HepG2 (cell line): Measurements from ENCODE around the gene DPH3. TPM values are rescaled to one million over a fixed set of nuclear protein-coding genes. Genes with fewer than 3 reads are reported as not detected.

Experiments used
- ATAC-seq: fragments of 200-7000 bp; cut with Tn5 transposase; 3 replicates; pipeline ENCODE4 v1.9.1; 2020; ENCODE audit warnings: mild to moderate bottlenecking, moderate library complexity
- BruUV-seq: library from RNA; stranded (reverse); fragments of 400-500 nt; replicated peaks from 2 replicates; lab custom pipeline; 2021; lab: Mats Ljungman, UMichigan
- CTCF ChIA-PET: fragments of 300-600 bp; formaldehyde crosslinking; extraction: SDS; loops from one replicate; lab custom pipeline; 2021; ENCODE audit warnings: low total read pairs, inconsistent platforms, low intra/inter-chr PET ratio; lab: Yijun Ruan, JAX
- POLR2A ChIA-PET: fragments of 350-600 bp; sonication (Branson Sonifier 250); formaldehyde crosslinking; loops from one replicate; lab custom pipeline; 2020; ENCODE audit warnings: antibody characterized with exemption, inconsistent platforms; lab: Yijun Ruan, JAX
- DNase-seq: peaks from one replicate; pipeline ENCODE4 v3.0.0-alpha.2; 2015; ENCODE audit warnings: low spot score
- FAIRE-seq: peaks from 3 replicates; lab custom pipeline; 2011; peaks lifted over from hg19 to GRCh38; lab: Jason Lieb, UNC
- H2AFZ ChIP-seq: one replicate; pipeline ENCODE4 v1.6.1; 2011; ENCODE audit warnings: low read length, inconsistent platforms
- H3K27ac ChIP-seq: fragments of 300-600 bp; 3 replicates; pipeline ENCODE4 v1.8.0; 2011; ENCODE audit warnings: mixed run types, mild to moderate bottlenecking, mixed read lengths, low read length, inconsistent platforms; ENCODE audit not compliant: insufficient read depth; ENCODE audit errors: extremely low read length
- H3K27me3 ChIP-seq, 2 experiments: fragments of 200-600 bp in 1 of 2; 2 replicates in 1 of 2; 3 replicates in 1 of 2; pipeline versions ENCODE4 v1.6.0 to v1.8.0; 2011; ENCODE audit warnings: low read length in 2 of 2, mild to moderate bottlenecking in 2 of 2, moderate library complexity in 2 of 2, inconsistent platforms in 1 of 2; ENCODE audit not compliant: insufficient read depth in 2 of 2, control insufficient read depth in 1 of 2
- H3K36me3 ChIP-seq, 2 experiments: fragments of 200-600 bp in 1 of 2; replicated peaks in 1 of 2; 2 replicates in 1 of 2; 3 replicates in 1 of 2; pipeline versions ENCODE4 v1.5.1 to v1.8.0; 2011; ENCODE audit warnings: low read length in 2 of 2, inconsistent platforms in 1 of 2; ENCODE audit not compliant: insufficient read depth in 2 of 2, control insufficient read depth in 1 of 2
- H3K4me1 ChIP-seq: 2 replicates; pipeline ENCODE4 v1.5.1; 2012; ENCODE audit warnings: low read length, inconsistent platforms; ENCODE audit not compliant: insufficient read depth
- H3K4me2 ChIP-seq: 2 replicates; pipeline ENCODE4 v1.6.0; 2011; ENCODE audit warnings: low read depth, low read length, inconsistent platforms
- H3K4me3 ChIP-seq, 3 experiments: fragments of 200-600 bp in 1 of 3; sonication (generic), shearing (Covaris generic) in 1 of 3; replicated peaks in 1 of 3; 2 replicates each; pipeline ENCODE4 v1.5.1; 2011 to 2016; ENCODE audit warnings: low read length in 3 of 3, inconsistent platforms in 2 of 3, low read depth in 2 of 3, mild to moderate bottlenecking in 2 of 3, control low read depth in 1 of 3, mixed read lengths in 1 of 3; ENCODE audit not compliant: insufficient read depth in 1 of 3
- H3K79me2 ChIP-seq: one replicate; pipeline ENCODE4 v1.6.1; 2011; ENCODE audit warnings: low read length, inconsistent platforms; ENCODE audit not compliant: insufficient read depth
- H3K9ac ChIP-seq: 2 replicates; pipeline ENCODE4 v1.6.0; 2011; ENCODE audit warnings: mild to moderate bottlenecking, low read depth, low read length, inconsistent platforms; ENCODE audit not compliant: insufficient read depth
- H3K9me3 ChIP-seq: 2 replicates; pipeline ENCODE4 v1.5.1; 2012; ENCODE audit warnings: mild to moderate bottlenecking, low read length
- H4K20me1 ChIP-seq: 2 replicates; pipeline ENCODE4 v1.6.0; 2011; ENCODE audit warnings: inconsistent platforms, mild to moderate bottlenecking, low read length, moderate library complexity; ENCODE audit not compliant: insufficient read depth
- CHD2 ChIP-seq: IDR thresholded peaks from 2 replicates; pipeline ENCODE4 v1.6.1; 2011; ENCODE audit warnings: low read depth, low read length, improper control_type of control experiment
- GFI1 ChIP-seq: sonication (generic); formaldehyde crosslinking; IDR thresholded peaks from 2 replicates; pipeline ENCODE4 v1.5.0; 2020; ENCODE audit warnings: missing genetic modification reagents, mild to moderate bottlenecking, borderline replicate concordance
- HNF4A ChIP-seq: sonication (generic); formaldehyde crosslinking; IDR thresholded peaks from 2 replicates; pipeline ENCODE4 v1.4.0; 2020; ENCODE audit warnings: missing genetic modification reagents
- MEF2D ChIP-seq: sonication (generic); formaldehyde crosslinking; IDR thresholded peaks from 2 replicates; pipeline ENCODE4 v1.5.1; 2020; ENCODE audit warnings: mild to moderate bottlenecking, missing genetic modification reagents
- NFATC3 ChIP-seq: sonication (generic); formaldehyde crosslinking; IDR thresholded peaks from 2 replicates; pipeline ENCODE4 v1.5.1; 2020; ENCODE audit warnings: mild to moderate bottlenecking, missing genetic modification reagents
- NR2F1 ChIP-seq, 2 experiments: fragments of 450-650 bp in 1 of 2; formaldehyde crosslinking in 1 of 2; IDR thresholded peaks; 2 replicates each; pipeline versions ENCODE4 v1.5.0 to v1.6.1; 2016 to 2020; ENCODE audit warnings: mild to moderate bottlenecking in 1 of 2, missing compliant biosample characterization in 1 of 2, missing genetic modification reagents in 1 of 2, moderate library complexity in 1 of 2
- THAP11 ChIP-seq: IDR thresholded peaks from 2 replicates; pipeline ENCODE4 v1.6.1; 2016; ENCODE audit warnings: missing biosample characterization, missing genetic modification reagents
- ZFP36 ChIP-seq: fragments of 150-350 bp; IDR thresholded peaks from 2 replicates; pipeline ENCODE4 v1.6.1; 2018; ENCODE audit warnings: borderline replicate concordance, low read length, low read depth; ENCODE audit not compliant: partially characterized antibody
- WGBS: methylation state at CpG from one replicate; pipeline ENCODE4 v1.1.6; 2017; ENCODE audit warnings: low lambda C conversion rate; 5-methylcytosine and 5-hydroxymethylcytosine counted together
- in situ Hi-C: cut with HindIII; loops from 2 replicates; pipeline ENCODE4 v1.10.0; 2017; ENCODE audit warnings: low pct_unique_long_range_greater_than_20kb; ENCODE audit not compliant: extremely low pct_ligation_motif_present
- intact Hi-C: fragments of 100-400 bp; cut with micrococcal nuclease; formaldehyde crosslinking; loops from one replicate; pipeline ENCODE4 v1.10.0; 2022; ENCODE audit not compliant: unreplicated experiment
- polyA plus RNA-seq, 8 experiments: library from polyadenylated mRNA; depleted of rRNA in 3 of 8; stranded (reverse) in 7 of 8; unstranded in 1 of 8; fragments of >200 nt; fragmentation: Illumina TruSeq in 4 of 8; extraction: Trizol in 4 of 8; gene quantifications; 2 replicates each; pipeline versions ENCODE4 v1.2.1 to v1.2.3, GENCODE V29; 2011 to 2016; ENCODE audit warnings: low read depth in 4 of 8, missing spikeins in 1 of 8, mixed read lengths in 1 of 8; ENCODE audit not compliant: insufficient read depth in 1 of 8
- total RNA-seq, 5 experiments: library from RNA; depleted of rRNA; stranded (reverse); fragments of >200 nt; fragmentation: Illumina TruSeq; extraction: Trizol; gene quantifications; 2 replicates each; pipeline ENCODE4 v1.2.3, GENCODE V29; 2016; ENCODE audit warnings: low read depth in 1 of 5
- TF ChIP-seq, protein P1 (sequence below): sonication (generic); formaldehyde crosslinking; conservative IDR thresholded peaks from 2 replicates; pipeline ENCODE4 v1.8.0; 2022; ENCODE audit warnings: low read depth, missing genetic modification reagents

The DPH3 gene
- total and polyA plus RNA-seq, 2 of the 13 experiments (the other 11 are each of a cell fraction or from before 2014, with no cell fraction given), result 18.3 to 21.6 TPM

GRCh38 chr3:16289144-16289889, 24.6 kb upstream of the DPH3 start:
- no peak for DNase-seq
- Histone ChIP-seq H3K4me2 (no peak overlapping the region), H3K36me3 (peaks cover 3 to 45% of the 10 kb centered on the region in 2 experiments; a peak in 4 of 5 replicates), H3K9me3 (peaks cover 10% of the 10 kb centered on the region; the same call in 1 of the 2 replicates), H4K20me1 (no peaks in the 10 kb centered on the region; the same call in 1 of the 2 replicates), H3K4me1 (no peaks in the 10 kb centered on the region), H3K27ac (no peak overlapping the region), H3K79me2 (no peaks in the 10 kb centered on the region), H3K27me3 (no peaks in the 10 kb centered on the region), H3K9ac (no peak overlapping the region), H2AFZ (no peak overlapping the region), H3K4me3 (no peak overlapping the region)
- FAIRE-seq, result no peak
- TF ChIP-seq, protein P1, sequence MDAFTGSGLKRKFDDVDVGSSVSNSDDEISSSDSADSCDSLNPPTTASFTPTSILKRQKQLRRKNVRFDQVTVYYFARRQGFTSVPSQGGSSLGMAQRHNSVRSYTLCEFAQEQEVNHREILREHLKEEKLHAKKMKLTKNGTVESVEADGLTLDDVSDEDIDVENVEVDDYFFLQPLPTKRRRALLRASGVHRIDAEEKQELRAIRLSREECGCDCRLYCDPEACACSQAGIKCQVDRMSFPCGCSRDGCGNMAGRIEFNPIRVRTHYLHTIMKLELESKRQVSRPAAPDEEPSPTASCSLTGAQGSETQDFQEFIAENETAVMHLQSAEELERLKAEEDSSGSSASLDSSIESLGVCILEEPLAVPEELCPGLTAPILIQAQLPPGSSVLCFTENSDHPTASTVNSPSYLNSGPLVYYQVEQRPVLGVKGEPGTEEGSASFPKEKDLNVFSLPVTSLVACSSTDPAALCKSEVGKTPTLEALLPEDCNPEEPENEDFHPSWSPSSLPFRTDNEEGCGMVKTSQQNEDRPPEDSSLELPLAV, result no peak
- ATAC-seq, result no peak
- ChIA-PET POLR2A (no interaction called here), CTCF (interaction anchor here (3.3 kb wide), 1 partner anchor 261 kb away, joined by 51 read pairs; no protein-coding TSS in a partner anchor)
- BruUV-seq, result no TSS peak
- intact Hi-C loops, result no loop called here
- 99% methylated on average over 2 of the region's 2 CpGs for WGBS
- in situ Hi-C loops, result no loop called here

- in situ Hi-C loops (no loop called here), intact Hi-C loops (no loop called here)
Observed at GRCh38 chr3:16288664-16289063, 23.9 kb upstream of the DPH3 start.

More at GRCh38 chr3:16288664-16289063, 23.9 kb upstream of the DPH3 start:
- DNase-seq (no peak), ATAC-seq (no peak), FAIRE-seq (no peak)
- H4K20me1 ChIP-seq, result no peaks in the 10 kb centered on the region; the same call in 1 of the 2 replicates
- H3K4me1 ChIP-seq, result no peaks in the 10 kb centered on the region
- BruUV-seq, result no TSS peak
- no peak overlapping the region for H3K27ac ChIP-seq
- peaks cover 3 to 45% of the 10 kb centered on the region in 2 experiments; a peak in 4 of 5 replicates for H3K36me3 ChIP-seq
- WGBS, result 100% methylated on average over 1 of the region's 1 CpG
- H3K4me2 ChIP-seq, result no peak overlapping the region
- POLR2A ChIA-PET, result no interaction called here
- no peak overlapping the region for H3K9ac ChIP-seq
- no peak for TF ChIP-seq GFI1 (CRISPR knock-in tag)
- TF ChIP-seq CHD2, result no peak
- no peak for TF ChIP-seq HNF4A
- no peak for TF ChIP-seq THAP11
- no peak for TF ChIP-seq ZFP36
- no peak for TF ChIP-seq MEF2D
- no peak for TF ChIP-seq NR2F1 (CRISPR knock-in tag; IDR thresholded peaks at IDR 0.05)
- TF ChIP-seq NFATC3, result no peak
- no peaks in the 10 kb centered on the region for H3K79me2 ChIP-seq
- CTCF ChIA-PET, result no interaction called here
- no peaks in the 10 kb centered on the region for H3K27me3 ChIP-seq
- no peak overlapping the region for H2AFZ ChIP-seq
- peaks cover 9% of the 10 kb centered on the region; the same call in 1 of the 2 replicates for H3K9me3 ChIP-seq
- no peak overlapping the region for H3K4me3 ChIP-seq
